HEK293 (cell line): Measurements from ENCODE around the gene R3HDM2.

Experiments used
- CTCF ChIA-PET: fragments of 350-600 bp; formaldehyde crosslinking; extraction: SDS; loops from one replicate; lab custom pipeline; 2021; ENCODE audit warnings: antibody characterized with exemption; lab: Yijun Ruan, JAX
- POLR2A ChIA-PET: fragments of 300-600 bp; formaldehyde crosslinking; extraction: SDS; loops from one replicate; lab custom pipeline; 2020; ENCODE audit warnings: antibody characterized with exemption, inconsistent platforms; lab: Yijun Ruan, JAX
- H3K27ac ChIP-seq: fragments of 200-500 bp; sonication (Bioruptor generic); 2 replicates; pipeline ENCODE4 v1.5.1; 2014; ENCODE audit warnings: low read depth, low read length, control low read depth, inconsistent platforms; ENCODE audit errors: extremely low read depth
- H3K36me3 ChIP-seq, 2 experiments: fragments of 200-500 bp in 1 of 2; sonication (Bioruptor generic) in 1 of 2; 1 replicate in 1 of 2; 2 replicates in 1 of 2; pipeline ENCODE4 v1.5.1; 2014 to 2017; ENCODE audit warnings: inconsistent platforms in 2 of 2, low read length in 2 of 2; ENCODE audit not compliant: control insufficient read depth in 2 of 2, insufficient read depth in 1 of 2
- H3K4me1 ChIP-seq: fragments of 200-500 bp; sonication (Bioruptor generic); 2 replicates; pipeline ENCODE4 v1.5.1; 2014; ENCODE audit warnings: mild to moderate bottlenecking, low read length, inconsistent platforms; ENCODE audit not compliant: control insufficient read depth, insufficient read depth
- H3K4me3 ChIP-seq: 2 replicates; pipeline ENCODE4 v1.5.1; 2011; ENCODE audit warnings: low read depth, mild to moderate bottlenecking, control low read depth, low read length, moderate library complexity
- H3K9me3 ChIP-seq: fragments of 200-500 bp; sonication (Bioruptor generic); 2 replicates; pipeline ENCODE4 v1.5.1; 2014; ENCODE audit warnings: low read depth, low read length, inconsistent platforms; ENCODE audit not compliant: control insufficient read depth, insufficient read depth
- KLF1 ChIP-seq: fragments of 450-650 bp; formaldehyde crosslinking; IDR thresholded peaks from 2 replicates; pipeline ENCODE4 v1.5.1; 2016; ENCODE audit warnings: missing biosample characterization, missing genetic modification characterization
- KLF16 ChIP-seq: fragments of 450-650 bp; formaldehyde crosslinking; IDR thresholded peaks from 2 replicates; pipeline ENCODE4 v1.5.1; 2017; ENCODE audit warnings: missing biosample characterization, missing genetic modification characterization
- MZF1 ChIP-seq: fragments of 450-650 bp; formaldehyde crosslinking; IDR thresholded peaks from 2 replicates; pipeline ENCODE4 v1.5.1; 2017; ENCODE audit warnings: missing biosample characterization, missing genetic modification characterization, borderline replicate concordance
- ZNF501 ChIP-seq: fragments of 450-650 bp; formaldehyde crosslinking; IDR thresholded peaks from 2 replicates; pipeline ENCODE4 v1.5.1; 2016; ENCODE audit warnings: missing biosample characterization, missing genetic modification characterization
- ZNF664 ChIP-seq: fragments of 450-650 bp; formaldehyde crosslinking; IDR thresholded peaks from 2 replicates; pipeline ENCODE4 v1.5.1; 2016; ENCODE audit warnings: missing biosample characterization, missing genetic modification characterization
- ZNF843 ChIP-seq: fragments of 450-650 bp; formaldehyde crosslinking; IDR thresholded peaks from 2 replicates; pipeline ENCODE4 v1.5.1; 2016; ENCODE audit warnings: missing biosample characterization, missing genetic modification characterization
- TF ChIP-seq, protein P1 (sequence below): fragments of 450-650 bp; formaldehyde crosslinking; optimal IDR thresholded peaks from 2 replicates; pipeline ENCODE3; 2016; ENCODE audit warnings: missing biosample characterization, mild to moderate bottlenecking, missing genetic modification characterization
- TF ChIP-seq, protein P2 (sequence below): fragments of 450-650 bp; formaldehyde crosslinking; IDR thresholded peaks from 2 replicates; pipeline ENCODE4 v1.5.1; 2016; ENCODE audit warnings: missing biosample characterization, missing genetic modification characterization
- TF ChIP-seq, protein P3 (sequence below): fragments of 450-650 bp; formaldehyde crosslinking; IDR thresholded peaks from 2 replicates; pipeline ENCODE4 v1.5.1; 2016; ENCODE audit warnings: missing biosample characterization, missing genetic modification characterization
- TF ChIP-seq, protein P4 (sequence below): fragments of 450-650 bp; formaldehyde crosslinking; IDR thresholded peaks from 2 replicates; pipeline ENCODE4 v1.5.1; 2016; ENCODE audit warnings: missing biosample characterization, missing genetic modification characterization, borderline replicate concordance
- TF ChIP-seq, protein P5 (sequence below): fragments of 450-650 bp; formaldehyde crosslinking; IDR thresholded peaks from 2 replicates; pipeline ENCODE4 v1.5.1; 2016; ENCODE audit warnings: missing biosample characterization, missing genetic modification characterization
- TF ChIP-seq, protein P6 (sequence below): fragments of 450-650 bp; formaldehyde crosslinking; IDR thresholded peaks from 2 replicates; pipeline ENCODE4; 2016; ENCODE audit warnings: missing biosample characterization, missing genetic modification characterization
- TF ChIP-seq, protein P7 (sequence below): fragments of 450-650 bp; formaldehyde crosslinking; IDR thresholded peaks from 2 replicates; pipeline ENCODE4 v1.5.1; 2016; ENCODE audit warnings: missing biosample characterization, missing genetic modification characterization, low read depth

Gene R3HDM2

DNA sequence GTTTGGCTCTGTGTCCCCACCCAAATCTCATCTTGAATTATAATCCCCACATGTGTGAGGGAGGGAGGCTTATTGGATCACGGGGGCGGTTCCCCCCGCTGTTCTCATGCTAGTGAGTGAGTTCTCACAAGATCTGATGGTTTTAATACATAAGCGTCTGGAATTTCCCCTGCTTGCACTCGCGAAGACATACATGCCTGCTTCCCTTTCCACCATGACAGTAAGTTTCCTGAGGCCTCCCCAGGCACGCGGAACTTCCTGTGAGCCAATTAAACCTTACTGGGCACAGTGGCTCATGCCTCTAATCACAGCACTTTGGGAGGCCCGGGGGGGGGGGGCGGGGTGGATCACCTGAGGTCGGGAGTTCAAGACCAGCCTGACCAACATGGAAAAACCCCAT, 60.8 kb downstream of the R3HDM2 start:
- Histone ChIP-seq H3K9me3 (no peaks in the 10 kb centered on the region), H3K27ac (no peak overlapping the region), H3K36me3 (no peaks in the 10 kb centered on the region; a peak in 1 of 3 replicates), H3K4me1 (no peaks in the 10 kb centered on the region), H3K4me3 (no peak overlapping the region)
- POLR2A ChIA-PET, result no interaction called here
- CTCF ChIA-PET, result no interaction called here
- TF ChIP-seq, protein P1, sequence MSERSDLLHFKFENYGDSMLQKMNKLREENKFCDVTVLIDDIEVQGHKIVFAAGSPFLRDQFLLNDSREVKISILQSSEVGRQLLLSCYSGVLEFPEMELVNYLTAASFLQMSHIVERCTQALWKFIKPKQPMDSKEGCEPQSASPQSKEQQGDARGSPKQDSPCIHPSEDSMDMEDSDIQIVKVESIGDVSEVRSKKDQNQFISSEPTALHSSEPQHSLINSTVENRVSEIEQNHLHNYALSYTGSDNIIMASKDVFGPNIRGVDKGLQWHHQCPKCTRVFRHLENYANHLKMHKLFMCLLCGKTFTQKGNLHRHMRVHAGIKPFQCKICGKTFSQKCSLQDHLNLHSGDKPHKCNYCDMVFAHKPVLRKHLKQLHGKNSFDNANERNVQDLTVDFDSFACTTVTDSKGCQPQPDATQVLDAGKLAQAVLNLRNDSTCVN (tag by site-specific recombination), result no peak
- TF ChIP-seq, protein P2, sequence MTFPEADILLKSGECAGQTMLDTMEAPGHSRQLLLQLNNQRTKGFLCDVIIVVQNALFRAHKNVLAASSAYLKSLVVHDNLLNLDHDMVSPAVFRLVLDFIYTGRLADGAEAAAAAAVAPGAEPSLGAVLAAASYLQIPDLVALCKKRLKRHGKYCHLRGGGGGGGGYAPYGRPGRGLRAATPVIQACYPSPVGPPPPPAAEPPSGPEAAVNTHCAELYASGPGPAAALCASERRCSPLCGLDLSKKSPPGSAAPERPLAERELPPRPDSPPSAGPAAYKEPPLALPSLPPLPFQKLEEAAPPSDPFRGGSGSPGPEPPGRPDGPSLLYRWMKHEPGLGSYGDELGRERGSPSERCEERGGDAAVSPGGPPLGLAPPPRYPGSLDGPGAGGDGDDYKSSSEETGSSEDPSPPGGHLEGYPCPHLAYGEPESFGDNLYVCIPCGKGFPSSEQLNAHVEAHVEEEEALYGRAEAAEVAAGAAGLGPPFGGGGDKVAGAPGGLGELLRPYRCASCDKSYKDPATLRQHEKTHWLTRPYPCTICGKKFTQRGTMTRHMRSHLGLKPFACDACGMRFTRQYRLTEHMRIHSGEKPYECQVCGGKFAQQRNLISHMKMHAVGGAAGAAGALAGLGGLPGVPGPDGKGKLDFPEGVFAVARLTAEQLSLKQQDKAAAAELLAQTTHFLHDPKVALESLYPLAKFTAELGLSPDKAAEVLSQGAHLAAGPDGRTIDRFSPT, result no peak
- TF ChIP-seq ZNF843 (tag by site-specific recombination), result no peak
- no peak for TF ChIP-seq ZNF664 (tag by site-specific recombination)
- TF ChIP-seq KLF16, result no peak
- no peak for TF ChIP-seq MZF1 (tag by site-specific recombination)
- TF ChIP-seq, protein P3, sequence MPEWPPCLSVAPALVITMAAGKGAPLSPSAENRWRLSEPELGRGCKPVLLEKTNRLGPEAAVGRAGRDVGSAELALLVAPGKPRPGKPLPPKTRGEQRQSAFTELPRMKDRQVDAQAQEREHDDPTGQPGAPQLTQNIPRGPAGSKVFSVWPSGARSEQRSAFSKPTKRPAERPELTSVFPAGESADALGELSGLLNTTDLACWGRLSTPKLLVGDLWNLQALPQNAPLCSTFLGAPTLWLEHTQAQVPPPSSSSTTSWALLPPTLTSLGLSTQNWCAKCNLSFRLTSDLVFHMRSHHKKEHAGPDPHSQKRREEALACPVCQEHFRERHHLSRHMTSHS, result no peak
- TF ChIP-seq ZNF501 (tag by site-specific recombination), result no peak
- TF ChIP-seq, protein P4, sequence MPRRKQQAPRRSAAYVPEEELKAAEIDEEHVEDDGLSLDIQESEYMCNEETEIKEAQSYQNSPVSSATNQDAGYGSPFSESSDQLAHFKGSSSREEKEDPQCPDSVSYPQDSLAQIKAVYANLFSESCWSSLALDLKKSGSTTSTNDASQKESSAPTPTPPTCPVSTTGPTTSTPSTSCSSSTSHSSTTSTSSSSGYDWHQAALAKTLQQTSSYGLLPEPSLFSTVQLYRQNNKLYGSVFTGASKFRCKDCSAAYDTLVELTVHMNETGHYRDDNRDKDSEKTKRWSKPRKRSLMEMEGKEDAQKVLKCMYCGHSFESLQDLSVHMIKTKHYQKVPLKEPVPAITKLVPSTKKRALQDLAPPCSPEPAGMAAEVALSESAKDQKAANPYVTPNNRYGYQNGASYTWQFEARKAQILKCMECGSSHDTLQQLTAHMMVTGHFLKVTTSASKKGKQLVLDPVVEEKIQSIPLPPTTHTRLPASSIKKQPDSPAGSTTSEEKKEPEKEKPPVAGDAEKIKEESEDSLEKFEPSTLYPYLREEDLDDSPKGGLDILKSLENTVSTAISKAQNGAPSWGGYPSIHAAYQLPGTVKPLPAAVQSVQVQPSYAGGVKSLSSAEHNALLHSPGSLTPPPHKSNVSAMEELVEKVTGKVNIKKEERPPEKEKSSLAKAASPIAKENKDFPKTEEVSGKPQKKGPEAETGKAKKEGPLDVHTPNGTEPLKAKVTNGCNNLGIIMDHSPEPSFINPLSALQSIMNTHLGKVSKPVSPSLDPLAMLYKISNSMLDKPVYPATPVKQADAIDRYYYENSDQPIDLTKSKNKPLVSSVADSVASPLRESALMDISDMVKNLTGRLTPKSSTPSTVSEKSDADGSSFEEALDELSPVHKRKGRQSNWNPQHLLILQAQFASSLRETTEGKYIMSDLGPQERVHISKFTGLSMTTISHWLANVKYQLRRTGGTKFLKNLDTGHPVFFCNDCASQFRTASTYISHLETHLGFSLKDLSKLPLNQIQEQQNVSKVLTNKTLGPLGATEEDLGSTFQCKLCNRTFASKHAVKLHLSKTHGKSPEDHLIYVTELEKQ (tag by site-specific recombination), result no peak
- TF ChIP-seq KLF1 (tag by site-specific recombination), result no peak
- TF ChIP-seq, protein P5, sequence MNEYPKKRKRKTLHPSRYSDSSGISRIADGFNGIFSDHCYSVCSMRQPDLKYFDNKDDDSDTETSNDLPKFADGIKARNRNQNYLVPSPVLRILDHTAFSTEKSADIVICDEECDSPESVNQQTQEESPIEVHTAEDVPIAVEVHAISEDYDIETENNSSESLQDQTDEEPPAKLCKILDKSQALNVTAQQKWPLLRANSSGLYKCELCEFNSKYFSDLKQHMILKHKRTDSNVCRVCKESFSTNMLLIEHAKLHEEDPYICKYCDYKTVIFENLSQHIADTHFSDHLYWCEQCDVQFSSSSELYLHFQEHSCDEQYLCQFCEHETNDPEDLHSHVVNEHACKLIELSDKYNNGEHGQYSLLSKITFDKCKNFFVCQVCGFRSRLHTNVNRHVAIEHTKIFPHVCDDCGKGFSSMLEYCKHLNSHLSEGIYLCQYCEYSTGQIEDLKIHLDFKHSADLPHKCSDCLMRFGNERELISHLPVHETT (tag by site-specific recombination), result no peak
- TF ChIP-seq, protein P6, sequence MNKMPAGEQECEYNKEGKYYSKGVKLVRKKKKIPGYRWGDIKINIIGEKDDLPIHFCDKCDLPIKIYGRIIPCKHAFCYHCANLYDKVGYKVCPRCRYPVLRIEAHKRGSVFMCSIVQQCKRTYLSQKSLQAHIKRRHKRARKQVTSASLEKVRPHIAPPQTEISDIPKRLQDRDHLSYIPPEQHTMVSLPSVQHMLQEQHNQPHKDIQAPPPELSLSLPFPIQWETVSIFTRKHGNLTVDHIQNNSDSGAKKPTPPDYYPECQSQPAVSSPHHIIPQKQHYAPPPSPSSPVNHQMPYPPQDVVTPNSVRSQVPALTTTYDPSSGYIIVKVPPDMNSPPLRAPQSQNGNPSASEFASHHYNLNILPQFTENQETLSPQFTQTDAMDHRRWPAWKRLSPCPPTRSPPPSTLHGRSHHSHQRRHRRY (tag by site-specific recombination), result no peak
- TF ChIP-seq, protein P7, sequence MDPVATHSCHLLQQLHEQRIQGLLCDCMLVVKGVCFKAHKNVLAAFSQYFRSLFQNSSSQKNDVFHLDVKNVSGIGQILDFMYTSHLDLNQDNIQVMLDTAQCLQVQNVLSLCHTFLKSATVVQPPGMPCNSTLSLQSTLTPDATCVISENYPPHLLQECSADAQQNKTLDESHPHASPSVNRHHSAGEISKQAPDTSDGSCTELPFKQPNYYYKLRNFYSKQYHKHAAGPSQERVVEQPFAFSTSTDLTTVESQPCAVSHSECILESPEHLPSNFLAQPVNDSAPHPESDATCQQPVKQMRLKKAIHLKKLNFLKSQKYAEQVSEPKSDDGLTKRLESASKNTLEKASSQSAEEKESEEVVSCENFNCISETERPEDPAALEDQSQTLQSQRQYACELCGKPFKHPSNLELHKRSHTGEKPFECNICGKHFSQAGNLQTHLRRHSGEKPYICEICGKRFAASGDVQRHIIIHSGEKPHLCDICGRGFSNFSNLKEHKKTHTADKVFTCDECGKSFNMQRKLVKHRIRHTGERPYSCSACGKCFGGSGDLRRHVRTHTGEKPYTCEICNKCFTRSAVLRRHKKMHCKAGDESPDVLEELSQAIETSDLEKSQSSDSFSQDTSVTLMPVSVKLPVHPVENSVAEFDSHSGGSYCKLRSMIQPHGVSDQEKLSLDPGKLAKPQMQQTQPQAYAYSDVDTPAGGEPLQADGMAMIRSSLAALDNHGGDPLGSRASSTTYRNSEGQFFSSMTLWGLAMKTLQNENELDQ (tag by site-specific recombination), result no peak
